ENCODE data around the gene SFPQ. TPM values are rescaled to one million over a fixed set of nuclear protein-coding genes. Genes with fewer than 3 reads are reported as not detected.

The SFPQ gene
- total RNA-seq (2022; extraction: Qiagen RNA extraction), result 221 to 293 TPM (median 244 TPM) in 5 replicates

GRCh38 chr1:35192853-35193664 lies at the start of gene SFPQ:
SFPQ (minus strand) TSS chr1:35193145; CDS start chr1:35193049, 96 bp downstream.

Other genes with a start within 250 kb of the SFPQ start
- 10.8 to 15.8 TPM (median 12.2 TPM) in 5 replicates for gene TMEM35B, start 207.8 kb downstream of the SFPQ start, total RNA-seq (2022; extraction: Qiagen RNA extraction)
- gene ZMYM6, start 161.2 kb downstream of the SFPQ start, total RNA-seq (2022; extraction: Qiagen RNA extraction), result 4.2 to 5.4 TPM (median 4.4 TPM) in 5 replicates
- gene ZMYM1, start 113.8 kb downstream of the SFPQ start, total RNA-seq (2022; extraction: Qiagen RNA extraction), result 3.5 to 8.9 TPM (median 6.8 TPM) in 5 replicates
- 9.4 to 14.3 TPM (median 13.2 TPM) in 5 replicates for gene ZMYM4, start 75.6 kb upstream of the SFPQ start, total RNA-seq (2022; extraction: Qiagen RNA extraction)